ENCODE data around the gene RBP5. TPM values are rescaled to one million over a fixed set of nuclear protein-coding genes. Genes with fewer than 3 reads are reported as not detected.

The RBP5 gene
- total and polyA plus RNA-seq, 4 donors: 12.9 to 108 (median 63.6) TPM

DNA sequence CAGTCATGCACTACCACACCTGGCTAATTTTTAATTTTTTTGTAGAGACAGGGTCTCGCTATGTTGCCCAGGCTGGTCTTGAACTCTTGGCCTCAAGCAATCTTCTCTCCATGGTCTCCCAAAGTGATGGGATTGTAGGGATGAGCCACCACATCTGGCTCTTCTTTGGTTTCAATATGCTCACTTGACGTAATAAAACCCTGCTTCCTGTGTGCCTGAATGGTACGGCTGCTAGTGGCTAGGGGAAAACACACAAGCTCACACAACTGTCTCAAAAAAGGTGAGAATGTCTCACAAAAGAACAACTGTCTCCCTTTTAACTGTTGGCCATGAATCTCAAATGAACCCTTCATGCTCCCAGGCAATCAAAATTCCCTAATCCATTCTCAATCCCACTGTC lies 53.2 kb downstream of the RBP5 start:
- 90% methylated on average over 3 of the region's 3 CpGs for WGBS
- no peaks in the 10 kb centered on the region for H3K27me3 ChIP-seq (ENCODE audit: control insufficient read depth in 4 of 4, insufficient read depth in 4 of 4, low read length in 3 of 4)

DNA sequence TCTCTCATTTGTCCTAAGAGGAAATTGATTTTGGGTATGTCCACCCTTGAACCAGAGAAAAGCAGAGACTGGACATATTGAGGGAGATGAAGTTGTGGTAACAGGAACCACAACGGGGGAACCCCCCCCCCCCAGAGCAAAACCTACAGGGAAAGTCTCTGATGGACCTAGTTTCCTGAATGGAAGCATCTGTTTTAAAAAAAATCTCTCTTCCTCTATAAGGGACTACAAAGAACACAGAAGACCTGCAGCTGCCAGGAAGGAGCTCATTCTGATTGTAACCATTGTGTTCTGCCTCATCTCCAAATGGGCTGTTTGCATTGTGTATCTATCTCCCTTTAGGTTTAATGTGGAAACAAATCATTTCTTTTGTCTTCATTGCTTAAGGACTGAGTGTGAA lies 54.7 kb downstream of the RBP5 start:
- no peak for DNase-seq (ENCODE audit: low spot score)
- Histone ChIP-seq H3K27me3 (ENCODE audit: control insufficient read depth in 4 of 4, insufficient read depth in 4 of 4, low read length in 3 of 4) (no peaks in the 10 kb centered on the region), H3K9ac (ENCODE audit: low read depth in 1 of 2, low read length in 2 of 2) (no peak overlapping the region), H3K9me3 (ENCODE audit: control insufficient read depth in 4 of 4, low read length in 3 of 4) (no peaks in the 10 kb centered on the region), H3K4me1 (ENCODE audit: control insufficient read depth in 4 of 4, insufficient read depth in 4 of 4, low read length in 3 of 4) (peaks cover 16 to 55% (median 46%) of the 10 kb centered on the region in 4 donors), H3K36me3 (ENCODE audit: control insufficient read depth in 4 of 4, insufficient read depth in 3 of 4, low read depth in 1 of 4, low read length in 3 of 4) (peaks cover 2 to 21% (median 17%) of the 10 kb centered on the region in 4 donors), H3K4me3 (ENCODE audit: low read depth in 1 of 3, low read length in 3 of 3) (no peak overlapping the region), H3K27ac (ENCODE audit: low read depth in 1 of 2, low read length in 2 of 2) (no peak overlapping the region)
- WGBS: 49% methylated on average over 1 of the region's 1 CpG
- TF ChIP-seq, protein P1, sequence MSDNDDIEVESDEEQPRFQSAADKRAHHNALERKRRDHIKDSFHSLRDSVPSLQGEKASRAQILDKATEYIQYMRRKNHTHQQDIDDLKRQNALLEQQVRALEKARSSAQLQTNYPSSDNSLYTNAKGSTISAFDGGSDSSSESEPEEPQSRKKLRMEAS (IDR thresholded peaks at IDR 0.05): no peak
- TF ChIP-seq EGR1 (IDR thresholded peaks at IDR 0.05; ENCODE audit: low read depth in 2 of 2) (no peak), HNF4A (conservative IDR thresholded peaks at IDR 0.05) (no peak), GABPA (IDR thresholded peaks at IDR 0.05 in 1 of 2, conservative IDR thresholded peaks at IDR 0.05 in 1 of 2) (no peak), RXRA (IDR thresholded peaks at IDR 0.05) (no peak), TAF1 (conservative IDR thresholded peaks at IDR 0.05) (no peak), SP1 (IDR thresholded peaks at IDR 0.05) (no peak), RAD21 (IDR thresholded peaks at IDR 0.05) (no peak), JUND (IDR thresholded peaks at IDR 0.05) (no peak), FOXA1 (IDR thresholded peaks at IDR 0.05) (no peak), HNF4G (IDR thresholded peaks at IDR 0.05) (no peak), FOXA2 (IDR thresholded peaks at IDR 0.05) (no peak), YY1 (IDR thresholded peaks at IDR 0.05) (no peak), NR2F2 (IDR thresholded peaks at IDR 0.05) (no peak)
- TF ChIP-seq, protein P2, sequence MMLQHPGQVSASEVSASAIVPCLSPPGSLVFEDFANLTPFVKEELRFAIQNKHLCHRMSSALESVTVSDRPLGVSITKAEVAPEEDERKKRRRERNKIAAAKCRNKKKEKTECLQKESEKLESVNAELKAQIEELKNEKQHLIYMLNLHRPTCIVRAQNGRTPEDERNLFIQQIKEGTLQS (IDR thresholded peaks at IDR 0.05): no peak
- TF ChIP-seq, protein P3, sequence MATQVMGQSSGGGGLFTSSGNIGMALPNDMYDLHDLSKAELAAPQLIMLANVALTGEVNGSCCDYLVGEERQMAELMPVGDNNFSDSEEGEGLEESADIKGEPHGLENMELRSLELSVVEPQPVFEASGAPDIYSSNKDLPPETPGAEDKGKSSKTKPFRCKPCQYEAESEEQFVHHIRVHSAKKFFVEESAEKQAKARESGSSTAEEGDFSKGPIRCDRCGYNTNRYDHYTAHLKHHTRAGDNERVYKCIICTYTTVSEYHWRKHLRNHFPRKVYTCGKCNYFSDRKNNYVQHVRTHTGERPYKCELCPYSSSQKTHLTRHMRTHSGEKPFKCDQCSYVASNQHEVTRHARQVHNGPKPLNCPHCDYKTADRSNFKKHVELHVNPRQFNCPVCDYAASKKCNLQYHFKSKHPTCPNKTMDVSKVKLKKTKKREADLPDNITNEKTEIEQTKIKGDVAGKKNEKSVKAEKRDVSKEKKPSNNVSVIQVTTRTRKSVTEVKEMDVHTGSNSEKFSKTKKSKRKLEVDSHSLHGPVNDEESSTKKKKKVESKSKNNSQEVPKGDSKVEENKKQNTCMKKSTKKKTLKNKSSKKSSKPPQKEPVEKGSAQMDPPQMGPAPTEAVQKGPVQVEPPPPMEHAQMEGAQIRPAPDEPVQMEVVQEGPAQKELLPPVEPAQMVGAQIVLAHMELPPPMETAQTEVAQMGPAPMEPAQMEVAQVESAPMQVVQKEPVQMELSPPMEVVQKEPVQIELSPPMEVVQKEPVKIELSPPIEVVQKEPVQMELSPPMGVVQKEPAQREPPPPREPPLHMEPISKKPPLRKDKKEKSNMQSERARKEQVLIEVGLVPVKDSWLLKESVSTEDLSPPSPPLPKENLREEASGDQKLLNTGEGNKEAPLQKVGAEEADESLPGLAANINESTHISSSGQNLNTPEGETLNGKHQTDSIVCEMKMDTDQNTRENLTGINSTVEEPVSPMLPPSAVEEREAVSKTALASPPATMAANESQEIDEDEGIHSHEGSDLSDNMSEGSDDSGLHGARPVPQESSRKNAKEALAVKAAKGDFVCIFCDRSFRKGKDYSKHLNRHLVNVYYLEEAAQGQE (IDR thresholded peaks at IDR 0.05): no peak
- TF ChIP-seq, protein P4, sequence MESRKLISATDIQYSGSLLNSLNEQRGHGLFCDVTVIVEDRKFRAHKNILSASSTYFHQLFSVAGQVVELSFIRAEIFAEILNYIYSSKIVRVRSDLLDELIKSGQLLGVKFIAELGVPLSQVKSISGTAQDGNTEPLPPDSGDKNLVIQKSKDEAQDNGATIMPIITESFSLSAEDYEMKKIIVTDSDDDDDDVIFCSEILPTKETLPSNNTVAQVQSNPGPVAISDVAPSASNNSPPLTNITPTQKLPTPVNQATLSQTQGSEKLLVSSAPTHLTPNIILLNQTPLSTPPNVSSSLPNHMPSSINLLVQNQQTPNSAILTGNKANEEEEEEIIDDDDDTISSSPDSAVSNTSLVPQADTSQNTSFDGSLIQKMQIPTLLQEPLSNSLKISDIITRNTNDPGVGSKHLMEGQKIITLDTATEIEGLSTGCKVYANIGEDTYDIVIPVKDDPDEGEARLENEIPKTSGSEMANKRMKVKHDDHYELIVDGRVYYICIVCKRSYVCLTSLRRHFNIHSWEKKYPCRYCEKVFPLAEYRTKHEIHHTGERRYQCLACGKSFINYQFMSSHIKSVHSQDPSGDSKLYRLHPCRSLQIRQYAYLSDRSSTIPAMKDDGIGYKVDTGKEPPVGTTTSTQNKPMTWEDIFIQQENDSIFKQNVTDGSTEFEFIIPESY (IDR thresholded peaks at IDR 0.05): no peak
- TF ChIP-seq, protein P5, sequence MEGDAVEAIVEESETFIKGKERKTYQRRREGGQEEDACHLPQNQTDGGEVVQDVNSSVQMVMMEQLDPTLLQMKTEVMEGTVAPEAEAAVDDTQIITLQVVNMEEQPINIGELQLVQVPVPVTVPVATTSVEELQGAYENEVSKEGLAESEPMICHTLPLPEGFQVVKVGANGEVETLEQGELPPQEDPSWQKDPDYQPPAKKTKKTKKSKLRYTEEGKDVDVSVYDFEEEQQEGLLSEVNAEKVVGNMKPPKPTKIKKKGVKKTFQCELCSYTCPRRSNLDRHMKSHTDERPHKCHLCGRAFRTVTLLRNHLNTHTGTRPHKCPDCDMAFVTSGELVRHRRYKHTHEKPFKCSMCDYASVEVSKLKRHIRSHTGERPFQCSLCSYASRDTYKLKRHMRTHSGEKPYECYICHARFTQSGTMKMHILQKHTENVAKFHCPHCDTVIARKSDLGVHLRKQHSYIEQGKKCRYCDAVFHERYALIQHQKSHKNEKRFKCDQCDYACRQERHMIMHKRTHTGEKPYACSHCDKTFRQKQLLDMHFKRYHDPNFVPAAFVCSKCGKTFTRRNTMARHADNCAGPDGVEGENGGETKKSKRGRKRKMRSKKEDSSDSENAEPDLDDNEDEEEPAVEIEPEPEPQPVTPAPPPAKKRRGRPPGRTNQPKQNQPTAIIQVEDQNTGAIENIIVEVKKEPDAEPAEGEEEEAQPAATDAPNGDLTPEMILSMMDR (IDR thresholded peaks at IDR 0.05; ENCODE audit: low read depth, low read length, missing input control): no peak

More for the DNA sequence above, 53.2 kb downstream of the RBP5 start:
- Histone ChIP-seq H3K9ac (ENCODE audit: low read depth in 1 of 2, low read length in 2 of 2) (no peak overlapping the region), H3K36me3 (ENCODE audit: control insufficient read depth in 4 of 4, insufficient read depth in 3 of 4, low read depth in 1 of 4, low read length in 3 of 4) (peaks cover 1 to 10% (median 6%) of the 10 kb centered on the region in 4 donors), H3K27ac (ENCODE audit: low read depth in 1 of 2, low read length in 2 of 2) (no peak overlapping the region), H3K4me3 (ENCODE audit: low read depth in 1 of 3, low read length in 3 of 3) (no peak overlapping the region), H3K4me1 (ENCODE audit: control insufficient read depth in 4 of 4, insufficient read depth in 4 of 4, low read length in 3 of 4) (peaks cover 7 to 52% (median 44%) of the 10 kb centered on the region in 4 donors), H3K9me3 (ENCODE audit: control insufficient read depth in 4 of 4, low read length in 3 of 4) (no peaks in the 10 kb centered on the region)
- no peak for DNase-seq (ENCODE audit: low spot score)
- TF ChIP-seq, protein P1 (IDR thresholded peaks at IDR 0.05): no peak
- TF ChIP-seq, protein P3 (IDR thresholded peaks at IDR 0.05): no peak
- no peak for TF ChIP-seq TAF1 (conservative IDR thresholded peaks at IDR 0.05)
- TF ChIP-seq SP1 (IDR thresholded peaks at IDR 0.05): no peak
- TF ChIP-seq NR2F2 (IDR thresholded peaks at IDR 0.05): no peak
- no peak for TF ChIP-seq YY1 (IDR thresholded peaks at IDR 0.05)

Data from liver (tissue), 9 donors.